Measurements from ENCODE around the gene MSX1.

Gene MSX1

GRCh38 chr4:4841156-4841555 is 18.3 kb upstream of the MSX1 start:
- no peak for DNase-seq (ENCODE audit: low spot score)

DNA sequence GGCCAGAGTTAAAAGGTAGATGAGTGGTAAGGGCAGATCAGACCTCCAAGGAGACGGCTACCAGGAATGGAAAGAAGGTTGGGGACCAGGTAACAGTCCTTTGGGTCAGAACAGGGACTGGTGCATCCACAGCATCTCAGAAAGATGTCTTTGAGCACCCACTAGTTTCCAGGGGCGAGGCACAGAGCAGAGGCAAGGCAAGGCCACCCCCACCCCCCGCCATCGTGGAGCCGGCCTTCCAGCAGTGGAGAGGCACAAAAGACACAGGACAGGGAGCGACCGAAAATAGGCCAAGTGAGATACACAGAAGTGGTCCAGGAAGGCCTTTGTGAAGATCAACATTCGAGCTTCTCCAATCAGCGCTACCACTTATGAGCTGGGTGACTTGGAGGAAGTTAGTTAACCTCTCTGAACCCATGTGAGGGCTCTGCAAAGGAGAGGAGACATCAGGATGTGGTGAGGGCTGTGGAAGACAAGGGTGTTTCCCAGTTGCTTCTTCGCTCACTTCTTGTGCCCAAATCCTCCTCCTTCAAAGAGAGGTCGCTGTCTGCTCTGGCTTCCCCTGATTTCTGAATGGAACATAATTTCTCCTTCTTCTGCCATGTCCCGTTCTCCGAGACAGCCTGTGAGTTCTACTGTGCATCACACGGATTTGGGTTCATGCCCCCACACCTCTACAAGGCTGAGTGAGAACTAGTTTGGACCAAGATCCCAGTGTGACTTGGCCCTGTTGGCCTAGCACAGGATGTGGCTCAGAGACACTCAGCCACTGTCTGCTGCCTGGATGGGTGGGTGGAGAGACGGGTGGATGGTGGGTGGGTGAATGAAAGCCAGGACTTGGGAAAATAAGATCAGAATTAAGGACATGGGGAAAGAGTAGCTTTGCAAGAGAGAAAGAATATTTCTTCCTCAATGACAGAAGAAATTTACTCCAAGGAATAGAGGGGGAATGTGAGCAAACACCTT is 16.7 kb upstream of the MSX1 start:
- no peak for DNase-seq (ENCODE audit: low spot score)

DNA sequence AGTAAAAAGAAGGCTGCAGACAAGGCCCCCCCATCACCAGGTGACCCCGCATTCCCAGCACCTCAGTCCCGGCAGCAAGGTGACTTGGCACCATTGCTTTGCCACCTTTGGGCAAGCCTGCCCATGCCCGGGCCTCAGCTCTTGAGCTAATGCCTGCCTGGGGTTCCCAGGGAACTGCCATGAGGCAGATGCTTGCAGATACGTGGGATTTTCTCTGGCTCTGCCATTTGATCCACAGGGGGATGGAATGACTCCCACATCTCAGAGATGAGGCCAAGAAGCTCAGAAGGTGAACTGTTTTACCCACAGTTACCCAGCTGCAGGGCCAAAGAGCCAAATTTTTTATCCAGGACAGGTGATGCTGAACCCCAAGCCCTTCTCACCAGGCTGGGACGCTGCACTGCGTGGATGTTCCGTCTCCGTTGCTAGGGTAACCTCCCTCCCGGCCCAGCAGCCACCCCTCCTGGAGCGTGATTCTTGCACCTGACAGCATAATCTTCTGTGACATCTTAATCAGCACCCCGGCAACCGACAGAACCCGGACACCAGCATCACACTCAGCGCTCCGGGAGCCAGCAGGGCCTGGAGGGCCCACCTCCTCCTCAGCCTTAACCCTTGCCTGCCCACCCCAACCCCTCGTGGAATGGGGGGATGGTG is 15.7 kb upstream of the MSX1 start:
- no peak for DNase-seq (ENCODE audit: low spot score)

DNA sequence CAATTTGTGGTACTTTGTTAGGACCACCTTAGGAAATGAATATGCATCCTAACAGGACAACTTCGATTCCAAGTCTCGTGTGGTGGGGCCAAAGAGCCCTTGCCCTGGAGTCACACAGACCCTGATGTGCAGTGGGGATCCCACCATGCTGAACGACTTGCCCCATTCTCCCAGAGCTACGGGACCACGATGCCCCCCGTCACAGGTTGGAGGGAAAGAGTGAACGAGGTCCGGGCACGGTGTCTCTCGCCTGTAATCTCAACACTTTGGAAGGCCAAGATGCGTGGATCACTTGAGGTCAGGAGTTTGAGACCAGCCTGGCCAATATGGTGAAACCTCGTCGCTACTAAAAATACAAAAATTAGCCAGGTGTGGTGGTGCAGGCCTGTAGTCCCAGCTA is 14.4 kb upstream of the MSX1 start:
- no peak for DNase-seq (ENCODE audit: low spot score)

DNA sequence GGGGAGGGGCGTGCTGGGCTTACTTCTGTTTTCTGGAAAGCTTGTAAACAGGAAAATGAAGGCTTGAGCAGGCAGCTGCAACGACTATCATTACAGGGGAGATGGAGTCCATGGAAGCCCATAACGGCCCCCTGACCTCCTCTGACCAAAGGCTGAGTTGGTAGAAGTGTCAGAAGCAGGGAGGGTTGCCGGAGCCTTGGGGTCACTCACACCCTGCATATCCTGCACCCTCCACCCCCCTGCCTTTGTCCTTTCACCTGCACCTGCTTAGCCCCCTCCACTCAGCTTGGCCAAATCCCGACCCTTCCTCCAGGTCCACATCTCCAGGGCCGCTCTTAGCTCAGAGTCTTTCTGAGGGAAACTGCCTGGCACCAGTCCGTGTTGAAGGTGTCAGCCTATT is 12.5 kb upstream of the MSX1 start:
- DNase-seq (ENCODE audit: low spot score) = no peak

GRCh38 chr4:4848540-4848939 is 10.9 kb upstream of the MSX1 start:
- no peak for DNase-seq (ENCODE audit: low spot score)

DNA sequence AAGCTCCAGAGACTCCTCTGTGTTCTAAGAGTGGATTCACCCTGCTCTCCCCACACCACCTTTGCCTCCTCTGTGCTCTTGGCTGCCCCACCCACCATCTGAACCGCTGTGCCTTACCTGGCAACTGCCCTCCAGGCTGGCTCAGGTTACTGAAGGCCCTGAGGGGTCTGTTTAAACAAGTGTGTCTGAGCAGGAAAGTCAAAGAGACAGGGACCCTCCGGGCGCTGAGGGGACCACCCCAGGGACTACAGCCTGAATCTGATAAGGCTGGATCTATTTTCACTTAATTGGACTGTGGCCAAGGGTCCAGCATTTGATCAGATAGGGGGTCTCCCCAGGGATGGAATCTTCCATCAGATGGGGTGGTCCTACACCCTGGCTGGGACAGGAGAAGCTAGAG is 10.4 kb upstream of the MSX1 start:
- no peak for DNase-seq (ENCODE audit: low spot score)

- DNase-seq (ENCODE audit: low spot score) = no peak
Observed at GRCh38 chr4:4849524-4850193, 9.8 kb upstream of the MSX1 start.

- DNase-seq (ENCODE audit: low spot score) = no peak
Observed at GRCh38 chr4:4851081-4851480, 8.4 kb upstream of the MSX1 start.

DNA sequence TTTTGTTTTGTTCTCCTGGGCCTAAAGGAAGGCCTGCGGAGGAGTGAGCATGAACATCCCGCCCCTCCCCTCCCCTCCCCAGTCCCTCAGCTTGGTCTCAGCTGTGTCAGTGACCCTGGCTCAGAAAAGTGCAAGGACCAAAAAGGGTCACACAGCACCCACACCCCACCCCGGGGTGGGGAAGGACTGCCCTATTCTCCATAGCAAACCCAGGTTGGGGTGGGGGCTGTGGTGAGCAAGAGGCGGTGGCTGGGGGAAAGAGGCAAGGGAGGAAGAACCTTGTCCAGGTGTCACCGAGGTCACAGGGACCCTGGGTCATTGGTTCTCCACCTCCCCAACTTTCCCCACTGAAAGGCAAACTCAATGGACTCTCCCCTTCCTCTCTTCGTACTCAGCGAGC is 7.6 kb upstream of the MSX1 start:
- DNase-seq (ENCODE audit: low spot score) = no peak

- no peak for DNase-seq (ENCODE audit: low spot score)
Observed at GRCh38 chr4:4852591-4853362, 6.7 kb upstream of the MSX1 start.

GRCh38 chr4:4853371-4853823 is 6.1 kb upstream of the MSX1 start:
- DNase-seq (ENCODE audit: low spot score) = no peak

- DNase-seq (ENCODE audit: low spot score) = no peak
Observed at GRCh38 chr4:4853921-4854648, 5.4 kb upstream of the MSX1 start.

- no peak for DNase-seq (ENCODE audit: low spot score)
Observed at GRCh38 chr4:4854649-4855295, 4.7 kb upstream of the MSX1 start.

GRCh38 chr4:4855301-4856070 is 4.0 kb upstream of the MSX1 start:
- no peak for DNase-seq (ENCODE audit: low spot score)

DNA sequence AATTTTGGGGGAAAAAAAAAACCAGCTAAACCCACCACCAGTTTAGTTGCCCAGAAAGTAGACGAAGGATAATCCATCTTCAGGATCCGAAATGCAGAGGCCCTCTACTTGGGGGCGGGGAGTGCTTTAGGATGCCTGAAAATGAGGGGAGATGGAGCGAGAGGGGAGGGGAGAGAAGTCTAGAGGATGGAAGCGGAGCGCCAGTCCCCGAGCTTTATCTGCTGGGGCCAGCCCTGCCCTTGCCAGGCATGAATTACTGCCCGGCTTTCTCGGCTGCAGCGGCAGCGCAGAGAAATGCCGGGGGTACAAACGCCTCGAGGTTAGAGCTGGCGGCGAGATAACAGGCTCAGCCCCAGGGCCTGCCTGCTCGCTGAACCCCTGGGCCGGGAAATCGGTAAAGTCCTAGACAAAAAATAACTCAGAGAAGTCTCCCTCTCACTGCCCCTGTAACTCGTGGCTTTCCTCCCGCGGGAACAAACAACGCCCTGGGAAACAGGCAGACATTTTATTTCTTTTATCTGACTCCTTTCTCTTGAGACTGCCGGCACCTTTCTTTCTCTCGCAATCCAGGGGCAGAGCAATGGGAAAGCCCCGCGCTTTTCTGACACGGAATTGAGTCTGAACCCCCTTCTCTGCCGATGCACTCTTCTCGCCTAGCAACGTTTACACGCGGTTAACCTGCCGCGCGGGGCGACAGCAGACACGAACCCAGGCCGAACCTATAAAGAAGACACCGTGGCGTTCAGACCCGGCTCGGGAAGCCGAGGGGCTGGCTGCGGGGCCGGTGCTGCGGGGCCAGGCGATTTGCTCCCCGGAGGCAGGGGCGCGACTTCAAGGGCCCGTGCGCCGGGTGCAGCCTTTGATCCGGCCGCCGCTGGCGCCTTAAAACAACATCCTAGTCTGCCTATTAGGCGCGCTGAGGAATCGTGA is 3.1 kb upstream of the MSX1 start:
- DNase-seq (ENCODE audit: low spot score) = no peak

- DNase-seq (ENCODE audit: low spot score) = no peak
Observed at GRCh38 chr4:4857001-4857808, 2.3 kb upstream of the MSX1 start.

Data from HuH-7 (cell line).